IMR-90 (cell line): Measurements from ENCODE around the gene ERC2.

Experiments
- CEBPB ChIP-seq: IDR thresholded peaks from 2 replicates; pipeline ENCODE4 v1.6.1; 2012; ENCODE audit warnings: low read depth, low read length, improper control_type of control experiment
- FOS ChIP-seq: fragments of 150-350 bp; IDR thresholded peaks from 2 replicates; pipeline ENCODE4 v1.6.1; 2016; ENCODE audit warnings: low read depth, low read length
- MAFK ChIP-seq: IDR thresholded peaks from 2 replicates; pipeline ENCODE4 v1.6.1; 2012; ENCODE audit warnings: low read depth, low read length, improper control_type of control experiment
- MAZ ChIP-seq: IDR thresholded peaks from 2 replicates; pipeline ENCODE4 v1.6.1; 2012; ENCODE audit warnings: low read depth, mild to moderate bottlenecking, low read length, improper control_type of control experiment, moderate library complexity, borderline replicate concordance
- MXI1 ChIP-seq: IDR thresholded peaks from 2 replicates; pipeline ENCODE4 v1.6.1; 2012; ENCODE audit warnings: low read depth, mild to moderate bottlenecking, low read length, moderate library complexity, borderline replicate concordance
- POLR2A ChIP-seq: IDR thresholded peaks from 2 replicates; pipeline ENCODE4 v1.6.1; 2012; ENCODE audit warnings: mild to moderate bottlenecking, low read depth, low read length
- RAD21 ChIP-seq: IDR thresholded peaks from 2 replicates; pipeline ENCODE4 v1.6.1; 2012; ENCODE audit warnings: low read length, improper control_type of control experiment
- RCOR1 ChIP-seq: IDR thresholded peaks from 2 replicates; pipeline ENCODE4 v1.6.1; 2012; ENCODE audit warnings: mild to moderate bottlenecking, low read length, improper control_type of control experiment; ENCODE audit not compliant: insufficient replicate concordance
- SMC3 ChIP-seq: fragments of 150-350 bp; IDR thresholded peaks from 2 replicates; pipeline ENCODE4 v1.6.1; 2016; ENCODE audit warnings: low read depth, mild to moderate bottlenecking, antibody characterized with exemption, low read length, moderate library complexity
- TF ChIP-seq, protein P1 (sequence below): conservative IDR thresholded peaks from 2 replicates; pipeline ENCODE4 v1.5.1; 2012; ENCODE audit warnings: mild to moderate bottlenecking, low read depth, low read length, improper control_type of control experiment
- TF ChIP-seq, protein P2 (sequence below): fragments of 150-350 bp; IDR thresholded peaks from 2 replicates; pipeline ENCODE4 v1.6.1; 2017; ENCODE audit warnings: mild to moderate bottlenecking, antibody characterized with exemption, low read length, low read depth

DNA sequence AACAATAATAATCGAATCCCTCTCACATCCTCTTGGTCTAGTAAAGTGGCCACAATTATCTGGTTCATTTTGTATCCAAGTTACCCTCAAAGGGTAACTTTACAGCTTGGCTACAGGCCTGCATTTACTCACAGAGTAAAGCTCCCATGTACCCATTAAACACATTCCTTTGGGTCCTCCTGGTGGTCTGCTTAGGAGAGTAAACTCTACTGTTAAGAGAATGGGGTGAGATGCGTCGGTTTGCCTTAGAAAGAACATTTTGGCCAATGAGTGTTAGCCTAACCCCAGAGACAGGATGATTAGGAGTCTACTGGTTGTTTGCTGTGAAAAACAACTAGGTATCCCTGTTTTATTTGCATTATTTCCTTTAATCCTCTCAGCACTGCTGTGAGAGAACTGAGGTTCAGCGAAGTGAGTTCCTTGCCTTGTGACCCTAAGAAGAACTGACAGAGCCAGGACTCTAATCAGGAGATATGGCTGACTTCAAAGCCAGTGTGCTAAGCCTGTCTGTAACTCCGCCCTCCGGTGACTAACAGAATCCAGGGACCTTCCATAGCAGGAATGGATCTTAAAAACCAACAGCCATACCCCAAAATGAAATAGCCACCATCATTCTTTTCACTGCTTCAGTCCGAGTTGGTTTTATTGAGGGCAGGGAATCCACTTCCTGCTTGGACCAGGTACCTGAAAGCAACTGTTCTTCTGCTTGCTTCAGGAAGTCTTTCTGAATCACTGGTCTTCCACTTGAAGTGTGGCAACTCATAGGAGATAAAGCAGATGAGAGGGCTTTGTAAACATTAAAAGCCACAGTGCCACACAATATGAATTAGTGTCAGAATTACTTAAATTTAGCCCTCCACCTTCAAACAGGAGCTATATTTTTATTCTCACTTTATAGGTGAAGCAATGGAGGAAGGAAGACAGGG lies 663.8 kb downstream of the ERC2 start:
- TF ChIP-seq, protein P1, sequence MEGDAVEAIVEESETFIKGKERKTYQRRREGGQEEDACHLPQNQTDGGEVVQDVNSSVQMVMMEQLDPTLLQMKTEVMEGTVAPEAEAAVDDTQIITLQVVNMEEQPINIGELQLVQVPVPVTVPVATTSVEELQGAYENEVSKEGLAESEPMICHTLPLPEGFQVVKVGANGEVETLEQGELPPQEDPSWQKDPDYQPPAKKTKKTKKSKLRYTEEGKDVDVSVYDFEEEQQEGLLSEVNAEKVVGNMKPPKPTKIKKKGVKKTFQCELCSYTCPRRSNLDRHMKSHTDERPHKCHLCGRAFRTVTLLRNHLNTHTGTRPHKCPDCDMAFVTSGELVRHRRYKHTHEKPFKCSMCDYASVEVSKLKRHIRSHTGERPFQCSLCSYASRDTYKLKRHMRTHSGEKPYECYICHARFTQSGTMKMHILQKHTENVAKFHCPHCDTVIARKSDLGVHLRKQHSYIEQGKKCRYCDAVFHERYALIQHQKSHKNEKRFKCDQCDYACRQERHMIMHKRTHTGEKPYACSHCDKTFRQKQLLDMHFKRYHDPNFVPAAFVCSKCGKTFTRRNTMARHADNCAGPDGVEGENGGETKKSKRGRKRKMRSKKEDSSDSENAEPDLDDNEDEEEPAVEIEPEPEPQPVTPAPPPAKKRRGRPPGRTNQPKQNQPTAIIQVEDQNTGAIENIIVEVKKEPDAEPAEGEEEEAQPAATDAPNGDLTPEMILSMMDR: no peak
- no peak for TF ChIP-seq POLR2A
- TF ChIP-seq MAFK: no peak
- TF ChIP-seq SMC3: no peak
- no peak for TF ChIP-seq CEBPB
- no peak for TF ChIP-seq RAD21
- TF ChIP-seq MAZ: no peak
- no peak for TF ChIP-seq FOS
- TF ChIP-seq, protein P2, sequence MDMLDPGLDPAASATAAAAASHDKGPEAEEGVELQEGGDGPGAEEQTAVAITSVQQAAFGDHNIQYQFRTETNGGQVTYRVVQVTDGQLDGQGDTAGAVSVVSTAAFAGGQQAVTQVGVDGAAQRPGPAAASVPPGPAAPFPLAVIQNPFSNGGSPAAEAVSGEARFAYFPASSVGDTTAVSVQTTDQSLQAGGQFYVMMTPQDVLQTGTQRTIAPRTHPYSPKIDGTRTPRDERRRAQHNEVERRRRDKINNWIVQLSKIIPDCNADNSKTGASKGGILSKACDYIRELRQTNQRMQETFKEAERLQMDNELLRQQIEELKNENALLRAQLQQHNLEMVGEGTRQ: no peak
- no peak for TF ChIP-seq RCOR1
- no peak for TF ChIP-seq MXI1
